Spinal cord (tissue), 10 donors: ENCODE data around the gene ZNF512B. TPM values are rescaled to one million over a fixed set of nuclear protein-coding genes. Genes with fewer than 3 reads are reported as not detected.

Experiments
- DNase-seq, 6 donors: peaks; one replicate each; pipeline versions ENCODE4 v3.0.0 to v3.0.0-alpha.2; 2013 to 2015; ENCODE audit warnings: low spot score in 6 of 6, low read depth in 4 of 6
- H3K27ac ChIP-seq: one replicate; pipeline ENCODE4 v1.5.1; 2013; ENCODE audit warnings: low read depth, low read length, control low read depth
- H3K27me3 ChIP-seq: one replicate; pipeline ENCODE4 v1.6.1; 2013; ENCODE audit warnings: low read length; ENCODE audit not compliant: control insufficient read depth, insufficient read depth
- H3K36me3 ChIP-seq: one replicate; pipeline ENCODE4 v1.6.1; 2013; ENCODE audit warnings: low read length; ENCODE audit not compliant: control insufficient read depth, insufficient read depth
- H3K4me1 ChIP-seq: one replicate; pipeline ENCODE4 v1.6.1; 2013; ENCODE audit warnings: low read length; ENCODE audit not compliant: control insufficient read depth, insufficient read depth
- H3K4me3 ChIP-seq: one replicate; pipeline ENCODE4 v1.5.1; 2013; ENCODE audit warnings: low read depth, low read length, control low read depth
- H3K9me3 ChIP-seq: one replicate; pipeline ENCODE4 v1.6.1; 2013; ENCODE audit warnings: low read length; ENCODE audit not compliant: control insufficient read depth, insufficient read depth
- WGBS: methylation state at CpG from one replicate; pipeline ENCODE4 v1.1.5; 2013; ENCODE audit warnings: missing lambda C conversion rate; ENCODE audit not compliant: insufficient coverage; 5-methylcytosine and 5-hydroxymethylcytosine counted together
- polyA plus RNA-seq, 2 donors: library from polyadenylated mRNA; unstranded; fragments of 120-200 nt; gene quantifications; one replicate each; pipeline ENCODE4 v1.2.1, GENCODE V29; 2013; ENCODE audit not compliant: insufficient read length in 2 of 2
- total RNA-seq, 2 donors: library from RNA; depleted of rRNA in 1 of 2; stranded (reverse); fragments of 120-200 nt in 1 of 2; fragments of >200 nt in 1 of 2; gene quantifications; one replicate each; pipeline versions ENCODE4 v1.2.3 to v1.2.4, GENCODE V29; 2013 to 2014
- donor health status: healthy.

The ZNF512B gene
- total and polyA plus RNA-seq, 4 donors = 10.6 to 44.7 (median 33.9) TPM

DNA sequence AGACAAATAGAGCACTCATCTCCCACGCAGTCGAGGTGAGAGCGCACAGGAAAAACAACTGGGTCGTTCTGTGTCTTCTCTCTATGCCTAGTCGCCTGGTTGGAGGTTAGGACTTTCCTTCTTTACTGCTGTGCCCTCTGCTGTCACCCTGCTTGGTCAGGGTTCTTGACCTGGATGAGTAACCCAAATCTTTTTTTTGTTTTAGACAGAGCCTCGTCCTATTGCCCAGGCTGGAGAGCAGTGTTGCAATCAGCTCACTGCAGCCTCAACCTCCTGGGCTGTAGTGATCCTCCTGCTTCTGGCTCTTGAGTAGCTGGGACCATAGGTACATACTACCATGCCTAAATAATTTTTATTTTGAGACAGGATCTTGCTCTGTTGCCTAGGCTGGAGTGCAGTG lies 35.7 kb upstream of the ZNF512B start:
- H3K4me3 ChIP-seq = no peak overlapping the region
- WGBS = 97% methylated on average over 4 of the region's 6 CpGs
- no peaks in the 10 kb centered on the region for H3K4me1 ChIP-seq
- H3K9me3 ChIP-seq = no peaks in the 10 kb centered on the region
- peaks cover 83% of the 10 kb centered on the region for H3K36me3 ChIP-seq
- H3K27ac ChIP-seq = no peak overlapping the region
- DNase-seq = no peak
- no peaks in the 10 kb centered on the region for H3K27me3 ChIP-seq

DNA sequence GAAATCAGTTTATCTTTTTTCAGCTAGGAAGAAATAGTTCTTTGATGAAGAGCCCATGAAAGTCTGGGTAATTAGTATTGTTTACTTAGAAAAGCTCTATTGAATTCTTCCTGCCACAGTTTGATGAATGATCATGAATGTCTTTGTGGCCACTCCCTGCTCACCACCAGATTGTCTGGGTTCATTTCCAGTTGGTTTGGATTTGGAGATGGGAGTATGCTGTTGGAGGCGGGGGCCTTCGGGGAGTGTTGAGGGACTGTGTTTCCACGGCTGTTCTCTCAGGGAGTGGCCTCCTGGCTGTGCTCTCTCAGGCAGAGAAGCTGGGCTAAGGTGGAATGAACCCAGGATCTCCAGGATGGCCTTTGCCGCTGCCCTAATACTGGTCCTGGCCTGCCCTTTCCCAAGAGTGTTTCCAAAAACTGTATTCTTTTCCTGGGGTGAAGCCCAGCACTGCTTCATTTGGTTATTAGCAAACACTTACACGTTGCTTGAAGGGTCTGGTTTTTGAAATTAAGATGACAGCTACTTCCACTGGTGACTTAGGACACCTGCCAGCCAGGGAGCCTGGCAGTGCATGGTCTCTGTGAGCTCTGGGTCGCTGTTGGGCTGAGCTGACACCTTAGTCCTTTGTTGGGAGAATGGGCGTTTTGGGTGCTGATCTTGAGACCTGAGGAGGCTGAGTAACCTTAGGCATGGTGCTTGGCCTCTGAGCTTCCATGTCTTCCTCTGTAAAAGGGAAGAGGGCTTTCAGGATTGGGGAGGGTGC lies 34.4 kb upstream of the ZNF512B start:
- Histone ChIP-seq H3K27me3 (no peaks in the 10 kb centered on the region), H3K9me3 (no peaks in the 10 kb centered on the region), H3K4me3 (no peak overlapping the region), H3K27ac (no peak overlapping the region), H3K4me1 (no peaks in the 10 kb centered on the region), H3K36me3 (peaks cover 83% of the 10 kb centered on the region)
- no peak for DNase-seq
- 78% methylated on average over 7 of the region's 7 CpGs for WGBS

DNA sequence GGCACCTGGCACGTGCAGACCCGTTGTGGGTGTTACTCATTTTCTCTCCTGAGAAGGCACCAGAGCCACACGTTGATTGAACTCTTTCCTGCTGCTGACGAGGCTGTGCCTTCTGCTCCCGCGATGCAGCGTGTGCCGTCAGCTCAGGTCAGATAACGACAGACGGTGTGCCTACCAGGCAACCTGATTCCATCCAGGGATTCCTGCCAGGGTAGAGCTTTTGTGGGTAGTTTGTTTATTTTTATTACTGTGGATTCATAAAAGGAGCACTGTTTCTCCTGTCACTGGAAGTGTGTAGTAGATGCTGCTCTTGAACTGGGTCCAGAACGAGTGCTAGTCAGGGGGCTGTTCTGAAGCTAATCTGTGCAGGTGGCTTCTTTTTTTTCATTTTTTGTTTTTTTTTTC lies 31.9 kb upstream of the ZNF512B start:
- 73% methylated on average over 10 of the region's 11 CpGs for WGBS
- Histone ChIP-seq H3K36me3 (peaks cover 88% of the 10 kb centered on the region), H3K4me3 (no peak overlapping the region), H3K9me3 (no peaks in the 10 kb centered on the region), H3K27me3 (no peaks in the 10 kb centered on the region), H3K27ac (no peak overlapping the region), H3K4me1 (no peaks in the 10 kb centered on the region)
- peak in 2 of 6 donors; percentile 5 to 39 for DNase-seq

DNA sequence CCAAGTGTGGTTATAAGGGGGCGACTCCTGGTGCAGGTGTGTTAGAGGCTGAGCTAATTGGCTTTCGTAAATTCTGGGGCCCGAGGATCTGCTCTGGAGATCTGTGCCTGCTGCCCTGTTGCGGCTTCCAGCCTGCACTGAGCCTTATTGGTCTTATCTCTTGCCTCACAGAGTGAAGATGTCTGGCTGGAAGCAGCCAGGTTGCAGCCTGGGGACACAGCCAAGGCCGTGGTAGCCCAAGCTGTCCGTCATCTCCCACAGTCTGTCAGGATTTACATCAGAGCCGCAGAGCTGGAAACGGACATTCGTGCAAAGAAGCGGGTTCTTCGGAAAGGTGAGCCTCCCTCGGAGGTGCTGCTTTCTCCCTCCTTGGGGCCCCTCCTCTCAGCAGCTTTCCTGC lies 31.2 kb upstream of the ZNF512B start:
- WGBS = over 99% methylated on average over 11 of the region's 12 CpGs
- Histone ChIP-seq H3K4me1 (no peaks in the 10 kb centered on the region), H3K36me3 (peaks cover 89% of the 10 kb centered on the region), H3K4me3 (no peak overlapping the region), H3K27ac (no peak overlapping the region), H3K27me3 (no peaks in the 10 kb centered on the region), H3K9me3 (no peaks in the 10 kb centered on the region)
- DNase-seq = no peak

DNA sequence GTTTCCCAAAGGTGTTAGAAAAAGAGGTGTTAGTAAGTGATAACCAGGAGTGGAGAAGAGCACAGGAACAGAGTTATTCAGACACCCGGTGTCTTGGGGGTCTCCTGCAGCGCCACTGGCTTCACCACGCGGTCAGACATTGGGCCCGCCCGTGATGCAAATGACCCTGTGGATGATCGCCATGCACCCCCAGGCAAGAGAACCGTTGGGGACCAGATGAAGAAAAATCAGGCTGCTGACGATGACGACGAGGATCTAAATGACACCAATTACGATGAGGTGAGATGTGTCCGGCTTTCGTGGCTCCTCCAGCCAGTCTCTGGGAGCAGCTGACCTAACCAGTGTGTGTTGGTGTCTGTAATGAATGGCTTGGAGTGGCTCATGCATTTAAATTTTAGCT lies 13.2 kb upstream of the ZNF512B start:
- DNase-seq = no peak
- Histone ChIP-seq H3K36me3 (peaks cover 47% of the 10 kb centered on the region), H3K9me3 (no peaks in the 10 kb centered on the region), H3K4me3 (no peak overlapping the region), H3K27me3 (no peaks in the 10 kb centered on the region), H3K4me1 (peaks cover 39% of the 10 kb centered on the region), H3K27ac (no peak overlapping the region)
- 89% methylated on average over 14 of the region's 14 CpGs for WGBS

DNA sequence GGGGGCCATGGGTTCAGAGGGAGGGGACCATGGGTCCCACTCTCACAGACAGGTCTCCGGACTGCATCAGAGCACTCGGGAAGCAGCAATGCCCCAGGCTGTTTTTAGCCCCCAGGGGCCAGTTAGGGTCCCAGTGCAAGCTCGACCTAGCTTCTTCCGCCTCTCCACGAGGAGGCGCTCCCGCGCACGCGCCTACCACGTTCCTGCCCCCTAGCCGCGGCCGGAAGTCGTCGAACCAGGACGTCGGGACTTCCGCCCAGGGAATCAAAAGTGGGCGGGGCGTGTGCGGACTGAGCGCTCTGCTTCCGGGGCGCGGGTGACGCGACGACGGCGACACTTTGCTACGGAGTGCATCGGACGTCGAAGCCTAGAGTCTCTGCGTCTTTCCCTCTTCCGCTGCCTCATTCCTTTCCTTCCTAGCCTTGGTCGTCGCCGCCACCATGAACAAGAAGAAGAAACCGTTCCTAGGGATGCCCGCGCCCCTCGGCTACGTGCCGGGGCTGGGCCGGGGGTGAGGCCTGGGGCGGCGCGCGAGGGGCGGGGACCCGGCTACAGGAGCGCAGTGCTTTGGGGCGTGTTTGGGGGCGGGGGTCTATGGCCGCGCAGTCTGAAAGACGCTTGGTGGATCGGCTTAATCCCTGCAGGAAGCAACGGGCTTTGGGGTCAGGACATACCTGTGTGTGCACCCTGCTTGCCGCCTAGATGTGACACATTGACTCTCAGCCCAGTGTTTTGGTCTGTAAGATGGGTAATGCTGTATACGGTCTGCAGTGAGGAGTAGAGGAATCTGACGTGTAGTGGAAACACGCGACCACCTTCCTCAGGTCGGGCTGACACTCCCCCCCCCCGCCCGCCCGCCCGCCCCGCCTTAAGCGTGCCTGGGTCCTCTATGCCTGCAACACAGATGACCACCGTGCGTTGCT lies 11.3 kb upstream of the ZNF512B start, which contains the start of gene PRPF6:
Gene PRPF6 (plus strand): TSS at position 327 of the 923 bp plus-strand sequence. CDS start 114 bp downstream, at position 441.
- Histone ChIP-seq H3K4me3 (peak within 1 kb of the TSS; percentile 63), H3K27ac (peak within 1 kb of the TSS; percentile 89), H3K9me3 (no peaks in the 10 kb centered on the region), H3K4me1 (peaks cover 40% of the 10 kb centered on the region), H3K36me3 (peaks cover 47% of the 10 kb centered on the region), H3K27me3 (no peaks in the 10 kb centered on the region)
- under 1% methylated on average over 66 of the region's 75 CpGs for WGBS
- peak; percentile 85 to 99 (median 93) for DNase-seq

DNA sequence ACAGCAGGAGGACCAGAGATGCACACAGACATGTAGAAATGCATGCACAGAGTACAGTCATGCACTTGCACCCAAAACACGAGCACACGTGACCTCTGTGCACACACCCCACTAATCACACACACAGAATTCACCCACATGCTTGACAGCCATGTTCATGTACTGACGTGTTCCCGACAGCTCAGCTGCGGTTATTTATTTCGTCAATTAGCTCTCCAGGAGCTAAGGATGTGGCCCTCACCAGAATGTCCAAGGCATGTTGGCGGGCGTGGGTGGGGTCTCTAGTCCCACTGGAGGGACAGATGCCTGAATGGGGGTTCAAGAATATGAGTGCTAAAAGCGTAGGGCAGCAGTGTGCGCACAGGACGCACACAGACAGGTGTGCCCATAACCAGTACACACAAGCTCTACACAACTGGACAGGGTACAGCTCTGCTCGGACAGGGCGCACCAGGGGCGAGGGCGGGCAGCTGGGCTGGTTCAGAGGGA lies 10.6 kb upstream of the ZNF512B start:
- Histone ChIP-seq H3K9me3 (no peaks in the 10 kb centered on the region), H3K36me3 (peaks cover 47% of the 10 kb centered on the region), H3K27ac (peak overlapping the region; percentile 89), H3K4me1 (peaks cover 40% of the 10 kb centered on the region), H3K27me3 (no peaks in the 10 kb centered on the region), H3K4me3 (peak overlapping the region; percentile 63)
- WGBS = 91% methylated on average over 11 of the region's 15 CpGs
- peak in 1 of 6 donors; percentile 18 for DNase-seq

DNA sequence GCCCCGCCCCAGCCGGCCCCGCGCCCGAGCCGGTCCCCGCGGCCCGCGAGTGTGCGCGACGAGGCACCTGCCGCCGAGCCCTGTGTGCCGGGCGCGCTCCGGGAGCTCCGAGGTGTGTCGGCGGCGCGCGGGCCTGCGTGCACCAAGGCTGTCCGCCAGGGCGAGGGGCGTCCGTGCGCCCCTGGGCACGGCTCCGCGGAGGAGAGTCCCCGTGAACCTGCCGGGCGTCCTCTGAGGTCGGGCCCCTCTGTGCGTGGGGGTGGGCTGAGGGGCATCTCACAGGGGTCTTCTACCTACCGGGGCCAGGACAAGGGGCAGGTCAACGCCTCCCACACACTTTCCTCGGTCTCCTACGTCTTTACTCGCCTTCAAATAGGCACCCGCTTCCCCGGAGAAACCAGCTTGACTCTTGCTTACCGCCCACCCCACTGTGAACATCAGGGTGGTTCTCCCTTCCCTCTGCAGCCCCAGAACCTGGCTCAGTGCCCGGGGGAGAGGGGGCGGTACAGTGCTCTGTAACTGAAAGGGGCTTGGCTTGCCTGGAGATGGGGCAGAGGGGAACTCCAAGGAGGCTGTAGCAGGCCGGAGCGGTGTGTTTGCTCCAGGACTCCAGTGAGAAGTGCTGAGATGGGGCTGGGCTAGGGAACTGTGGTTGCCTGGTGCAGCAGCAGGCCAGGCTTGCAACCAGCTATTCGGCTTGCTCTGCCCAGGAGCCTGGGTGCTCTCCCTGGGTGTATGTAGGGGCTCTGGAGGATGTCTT lies 10.0 kb upstream of the ZNF512B start, which contains the start of gene SAMD10:
Gene SAMD10 (minus strand): TSS at position 86 of the 760 bp plus-strand sequence. CDS start 175 bp downstream, outside the sequence.
- peak within 1 kb of the TSS; percentile 63 for H3K4me3 ChIP-seq
- no peaks in the 10 kb centered on the region for H3K27me3 ChIP-seq
- H3K36me3 ChIP-seq = peaks cover 47% of the 10 kb centered on the region
- H3K9me3 ChIP-seq = no peaks in the 10 kb centered on the region
- H3K4me1 ChIP-seq = peaks cover 43% of the 10 kb centered on the region
- DNase-seq = peak in 3 of 6 donors; percentile 71 to 93 (median 87)
- peak within 1 kb of the TSS; percentile 89 for H3K27ac ChIP-seq
- WGBS = under 1% methylated on average over 52 of the region's 52 CpGs

DNA sequence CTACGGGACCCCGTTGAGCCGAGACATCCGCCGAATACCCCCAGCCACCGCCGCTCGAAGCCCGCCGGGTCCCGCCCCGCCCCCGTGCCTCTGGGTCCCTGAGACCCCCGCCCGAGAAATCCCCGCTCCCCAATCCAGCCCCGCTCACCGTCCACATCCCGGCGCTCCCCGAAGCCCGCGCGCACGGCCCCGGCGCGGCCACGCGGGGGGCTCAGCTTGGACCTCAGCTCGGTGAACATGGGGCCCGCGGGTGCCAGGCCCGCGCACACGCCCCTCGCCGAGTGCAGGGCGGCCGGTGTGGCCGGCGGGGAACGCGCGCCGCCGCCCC lies 9.5 kb upstream of the ZNF512B start:
- WGBS = under 1% methylated on average over 47 of the region's 47 CpGs
- Histone ChIP-seq H3K27me3 (no peaks in the 10 kb centered on the region), H3K27ac (peak overlapping the region; percentile 22), H3K4me3 (peak overlapping the region; percentile 60), H3K36me3 (peaks cover 51% of the 10 kb centered on the region), H3K4me1 (peaks cover 48% of the 10 kb centered on the region), H3K9me3 (no peaks in the 10 kb centered on the region)
- peak in 1 of 6 donors; percentile 43 for DNase-seq
